Measurements from ENCODE around the gene KLHL34.

The KLHL34 gene

DNA sequence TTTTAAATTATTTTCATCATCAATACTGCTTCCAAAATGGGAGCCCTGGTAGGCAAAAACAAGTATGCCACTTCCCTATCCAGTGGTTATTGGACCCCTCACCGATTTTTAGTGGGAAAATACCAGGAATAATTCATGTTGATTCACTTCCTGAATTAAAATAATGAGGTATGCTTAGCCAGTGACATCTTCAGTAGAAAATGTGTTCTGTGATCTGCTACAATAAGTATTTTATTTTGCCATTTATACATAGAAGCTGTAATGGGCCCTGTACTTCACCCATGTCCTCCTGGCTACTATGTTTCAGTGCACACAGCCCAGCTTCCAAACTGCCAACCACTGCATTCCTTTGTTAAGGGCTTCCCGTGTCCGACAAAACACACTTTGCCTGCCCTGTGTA is 41.0 kb upstream of the KLHL34 start:
- H3K36me3 ChIP-seq (ENCODE audit: control insufficient read depth in 2 of 2, insufficient read depth in 1 of 2, low read length in 2 of 2): no peaks in the 10 kb centered on the region
- CTCF ChIA-PET: interaction anchor here (0.9 to 1.7 kb wide), 2 partner anchors 9 to 249 kb away, joined by 3 to 6 read pairs; no protein-coding TSS in a partner anchor
- no peak overlapping the region for H3K4me3 ChIP-seq (ENCODE audit: low read depth, low read length)
- POLR2A ChIA-PET: interaction anchor here (1.2 kb wide), 1 partner anchor 228 kb away, joined by 3 read pairs; no protein-coding TSS in a partner anchor
- no peak overlapping the region for H3K27ac ChIP-seq (ENCODE audit: extremely low read depth, low read depth, low read length)
- no peaks in the 10 kb centered on the region for H3K9me3 ChIP-seq (ENCODE audit: control insufficient read depth, insufficient read depth, low read depth, low read length)
- no peaks in the 10 kb centered on the region for H3K4me1 ChIP-seq (ENCODE audit: control insufficient read depth, insufficient read depth, low read length)
- no peak for TF ChIP-seq ZNF341 (tag by site-specific recombination; IDR thresholded peaks at IDR 0.05; ENCODE audit: low read depth)
- TF ChIP-seq PRDM1 (tag by site-specific recombination; IDR thresholded peaks at IDR 0.05): no peak
- TF ChIP-seq ZNF394 (tag by site-specific recombination; IDR thresholded peaks at IDR 0.05; ENCODE audit: borderline replicate concordance): no peak
- TF ChIP-seq ZNF768 (tag by site-specific recombination; IDR thresholded peaks at IDR 0.05): no peak
- TF ChIP-seq ZNF558 (tag by site-specific recombination; IDR thresholded peaks at IDR 0.05): no peak
- TF ChIP-seq ZNF146 (tag by site-specific recombination; IDR thresholded peaks at IDR 0.05): no peak
- TF ChIP-seq, protein P1, sequence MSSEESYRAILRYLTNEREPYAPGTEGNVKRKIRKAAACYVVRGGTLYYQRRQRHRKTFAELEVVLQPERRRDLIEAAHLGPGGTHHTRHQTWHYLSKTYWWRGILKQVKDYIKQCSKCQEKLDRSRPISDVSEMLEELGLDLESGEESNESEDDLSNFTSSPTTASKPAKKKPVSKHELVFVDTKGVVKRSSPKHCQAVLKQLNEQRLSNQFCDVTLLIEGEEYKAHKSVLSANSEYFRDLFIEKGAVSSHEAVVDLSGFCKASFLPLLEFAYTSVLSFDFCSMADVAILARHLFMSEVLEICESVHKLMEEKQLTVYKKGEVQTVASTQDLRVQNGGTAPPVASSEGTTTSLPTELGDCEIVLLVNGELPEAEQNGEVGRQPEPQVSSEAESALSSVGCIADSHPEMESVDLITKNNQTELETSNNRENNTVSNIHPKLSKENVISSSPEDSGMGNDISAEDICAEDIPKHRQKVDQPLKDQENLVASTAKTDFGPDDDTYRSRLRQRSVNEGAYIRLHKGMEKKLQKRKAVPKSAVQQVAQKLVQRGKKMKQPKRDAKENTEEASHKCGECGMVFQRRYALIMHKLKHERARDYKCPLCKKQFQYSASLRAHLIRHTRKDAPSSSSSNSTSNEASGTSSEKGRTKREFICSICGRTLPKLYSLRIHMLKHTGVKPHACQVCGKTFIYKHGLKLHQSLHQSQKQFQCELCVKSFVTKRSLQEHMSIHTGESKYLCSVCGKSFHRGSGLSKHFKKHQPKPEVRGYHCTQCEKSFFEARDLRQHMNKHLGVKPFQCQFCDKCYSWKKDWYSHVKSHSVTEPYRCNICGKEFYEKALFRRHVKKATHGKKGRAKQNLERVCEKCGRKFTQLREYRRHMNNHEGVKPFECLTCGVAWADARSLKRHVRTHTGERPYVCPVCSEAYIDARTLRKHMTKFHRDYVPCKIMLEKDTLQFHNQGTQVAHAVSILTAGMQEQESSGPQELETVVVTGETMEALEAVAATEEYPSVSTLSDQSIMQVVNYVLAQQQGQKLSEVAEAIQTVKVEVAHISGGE (tag by site-specific recombination; conservative IDR thresholded peaks at IDR 0.05; ENCODE audit: low read depth): no peak
- TF ChIP-seq ZNF133 (tag by site-specific recombination; IDR thresholded peaks at IDR 0.05): no peak
- no peak for TF ChIP-seq ZNF555 (tag by site-specific recombination; conservative IDR thresholded peaks at IDR 0.05)
- no peak for TF ChIP-seq ZNF514 (tag by site-specific recombination; IDR thresholded peaks at IDR 0.05)
- no peak for TF ChIP-seq MEIS1 (CRISPR knock-in tag; IDR thresholded peaks at IDR 0.05; ENCODE audit: borderline replicate concordance)
- no peak for TF ChIP-seq ZSCAN16 (tag by site-specific recombination; IDR thresholded peaks at IDR 0.05)
- no peak for TF ChIP-seq ZNF629 (tag by site-specific recombination; IDR thresholded peaks at IDR 0.05)
- TF ChIP-seq, protein P2, sequence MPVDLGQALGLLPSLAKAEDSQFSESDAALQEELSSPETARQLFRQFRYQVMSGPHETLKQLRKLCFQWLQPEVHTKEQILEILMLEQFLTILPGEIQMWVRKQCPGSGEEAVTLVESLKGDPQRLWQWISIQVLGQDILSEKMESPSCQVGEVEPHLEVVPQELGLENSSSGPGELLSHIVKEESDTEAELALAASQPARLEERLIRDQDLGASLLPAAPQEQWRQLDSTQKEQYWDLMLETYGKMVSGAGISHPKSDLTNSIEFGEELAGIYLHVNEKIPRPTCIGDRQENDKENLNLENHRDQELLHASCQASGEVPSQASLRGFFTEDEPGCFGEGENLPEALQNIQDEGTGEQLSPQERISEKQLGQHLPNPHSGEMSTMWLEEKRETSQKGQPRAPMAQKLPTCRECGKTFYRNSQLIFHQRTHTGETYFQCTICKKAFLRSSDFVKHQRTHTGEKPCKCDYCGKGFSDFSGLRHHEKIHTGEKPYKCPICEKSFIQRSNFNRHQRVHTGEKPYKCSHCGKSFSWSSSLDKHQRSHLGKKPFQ (tag by site-specific recombination; IDR thresholded peaks at IDR 0.05): no peak

DNA sequence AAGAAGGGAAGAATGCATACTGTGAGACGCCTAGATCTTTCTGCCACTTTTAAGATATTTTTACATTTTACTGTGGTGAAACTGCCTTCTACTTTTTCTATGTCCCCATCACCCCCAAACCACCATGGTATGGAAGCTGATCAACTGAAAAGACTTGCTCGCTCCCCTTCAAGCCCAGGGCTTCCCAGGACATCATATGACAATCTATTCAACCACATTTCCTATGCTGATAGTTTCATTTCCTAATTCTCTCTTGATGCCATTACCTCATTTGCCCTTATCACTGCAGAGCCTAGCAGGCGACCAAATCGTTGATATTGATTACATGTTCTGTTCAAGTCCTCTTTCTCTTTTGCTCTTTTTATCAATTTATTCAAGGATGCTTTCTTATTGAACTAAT is 40.1 kb upstream of the KLHL34 start:
- H3K4me1 ChIP-seq (ENCODE audit: control insufficient read depth, insufficient read depth, low read length): no peaks in the 10 kb centered on the region
- no peaks in the 10 kb centered on the region for H3K36me3 ChIP-seq (ENCODE audit: control insufficient read depth in 2 of 2, insufficient read depth in 1 of 2, low read length in 2 of 2)
- ChIA-PET CTCF (interaction anchor here (1.7 kb wide), 1 partner anchor 10 kb away, joined by 6 read pairs; no protein-coding TSS in a partner anchor), POLR2A (no interaction called here)
- no peak overlapping the region for H3K4me3 ChIP-seq (ENCODE audit: low read depth, low read length)
- H3K9me3 ChIP-seq (ENCODE audit: control insufficient read depth, insufficient read depth, low read depth, low read length): no peaks in the 10 kb centered on the region
- no peak overlapping the region for H3K27ac ChIP-seq (ENCODE audit: extremely low read depth, low read depth, low read length)
- TF ChIP-seq ZNF664 (tag by site-specific recombination; IDR thresholded peaks at IDR 0.05) (no peak), SETDB1 (IDR thresholded peaks at IDR 0.05; ENCODE audit: insufficient read length, low read length) (no peak), ZSCAN23 (tag by site-specific recombination; IDR thresholded peaks at IDR 0.05) (no peak), IKZF3 (tag by site-specific recombination; IDR thresholded peaks at IDR 0.05) (no peak), ZNF169 (tag by site-specific recombination; IDR thresholded peaks at IDR 0.05) (no peak), ZBTB7A (tag by site-specific recombination; IDR thresholded peaks at IDR 0.05; ENCODE audit: low read depth) (no peak), ZNF514 (tag by site-specific recombination; IDR thresholded peaks at IDR 0.05) (no peak), MZF1 (tag by site-specific recombination; IDR thresholded peaks at IDR 0.05; ENCODE audit: borderline replicate concordance) (no peak), PRDM1 (tag by site-specific recombination; IDR thresholded peaks at IDR 0.05) (no peak), ZFHX2 (tag by site-specific recombination; conservative IDR thresholded peaks at IDR 0.05) (no peak), KLF10 (tag by site-specific recombination; IDR thresholded peaks at IDR 0.05) (no peak), ZNF768 (tag by site-specific recombination; IDR thresholded peaks at IDR 0.05) (no peak)
- TF ChIP-seq, protein P3, sequence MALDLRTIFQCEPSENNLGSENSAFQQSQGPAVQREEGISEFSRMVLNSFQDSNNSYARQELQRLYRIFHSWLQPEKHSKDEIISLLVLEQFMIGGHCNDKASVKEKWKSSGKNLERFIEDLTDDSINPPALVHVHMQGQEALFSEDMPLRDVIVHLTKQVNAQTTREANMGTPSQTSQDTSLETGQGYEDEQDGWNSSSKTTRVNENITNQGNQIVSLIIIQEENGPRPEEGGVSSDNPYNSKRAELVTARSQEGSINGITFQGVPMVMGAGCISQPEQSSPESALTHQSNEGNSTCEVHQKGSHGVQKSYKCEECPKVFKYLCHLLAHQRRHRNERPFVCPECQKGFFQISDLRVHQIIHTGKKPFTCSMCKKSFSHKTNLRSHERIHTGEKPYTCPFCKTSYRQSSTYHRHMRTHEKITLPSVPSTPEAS (tag by site-specific recombination; IDR thresholded peaks at IDR 0.05): no peak
- TF ChIP-seq, protein P4, sequence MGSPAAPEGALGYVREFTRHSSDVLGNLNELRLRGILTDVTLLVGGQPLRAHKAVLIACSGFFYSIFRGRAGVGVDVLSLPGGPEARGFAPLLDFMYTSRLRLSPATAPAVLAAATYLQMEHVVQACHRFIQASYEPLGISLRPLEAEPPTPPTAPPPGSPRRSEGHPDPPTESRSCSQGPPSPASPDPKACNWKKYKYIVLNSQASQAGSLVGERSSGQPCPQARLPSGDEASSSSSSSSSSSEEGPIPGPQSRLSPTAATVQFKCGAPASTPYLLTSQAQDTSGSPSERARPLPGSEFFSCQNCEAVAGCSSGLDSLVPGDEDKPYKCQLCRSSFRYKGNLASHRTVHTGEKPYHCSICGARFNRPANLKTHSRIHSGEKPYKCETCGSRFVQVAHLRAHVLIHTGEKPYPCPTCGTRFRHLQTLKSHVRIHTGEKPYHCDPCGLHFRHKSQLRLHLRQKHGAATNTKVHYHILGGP (tag by site-specific recombination; IDR thresholded peaks at IDR 0.05): no peak
- TF ChIP-seq, protein P5, sequence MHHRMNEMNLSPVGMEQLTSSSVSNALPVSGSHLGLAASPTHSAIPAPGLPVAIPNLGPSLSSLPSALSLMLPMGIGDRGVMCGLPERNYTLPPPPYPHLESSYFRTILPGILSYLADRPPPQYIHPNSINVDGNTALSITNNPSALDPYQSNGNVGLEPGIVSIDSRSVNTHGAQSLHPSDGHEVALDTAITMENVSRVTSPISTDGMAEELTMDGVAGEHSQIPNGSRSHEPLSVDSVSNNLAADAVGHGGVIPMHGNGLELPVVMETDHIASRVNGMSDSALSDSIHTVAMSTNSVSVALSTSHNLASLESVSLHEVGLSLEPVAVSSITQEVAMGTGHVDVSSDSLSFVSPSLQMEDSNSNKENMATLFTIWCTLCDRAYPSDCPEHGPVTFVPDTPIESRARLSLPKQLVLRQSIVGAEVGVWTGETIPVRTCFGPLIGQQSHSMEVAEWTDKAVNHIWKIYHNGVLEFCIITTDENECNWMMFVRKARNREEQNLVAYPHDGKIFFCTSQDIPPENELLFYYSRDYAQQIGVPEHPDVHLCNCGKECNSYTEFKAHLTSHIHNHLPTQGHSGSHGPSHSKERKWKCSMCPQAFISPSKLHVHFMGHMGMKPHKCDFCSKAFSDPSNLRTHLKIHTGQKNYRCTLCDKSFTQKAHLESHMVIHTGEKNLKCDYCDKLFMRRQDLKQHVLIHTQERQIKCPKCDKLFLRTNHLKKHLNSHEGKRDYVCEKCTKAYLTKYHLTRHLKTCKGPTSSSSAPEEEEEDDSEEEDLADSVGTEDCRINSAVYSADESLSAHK (tag by site-specific recombination; IDR thresholded peaks at IDR 0.05): no peak

Measured in HEK293 (cell line).